GM12872 (cell line): ENCODE results near the gene NTNG1.

Experiments used
- CTCF ChIP-seq: IDR thresholded peaks from 3 replicates; pipeline ENCODE4 v1.5.1; 2011; ENCODE audit warnings: low read depth, mild to moderate bottlenecking, low read length, moderate library complexity; ENCODE audit not compliant: insufficient read depth

The NTNG1 gene

GRCh38 chr1:107379826-107380225, 239.0 kb downstream of the NTNG1 start:
- TF ChIP-seq CTCF, result no peak

DNA sequence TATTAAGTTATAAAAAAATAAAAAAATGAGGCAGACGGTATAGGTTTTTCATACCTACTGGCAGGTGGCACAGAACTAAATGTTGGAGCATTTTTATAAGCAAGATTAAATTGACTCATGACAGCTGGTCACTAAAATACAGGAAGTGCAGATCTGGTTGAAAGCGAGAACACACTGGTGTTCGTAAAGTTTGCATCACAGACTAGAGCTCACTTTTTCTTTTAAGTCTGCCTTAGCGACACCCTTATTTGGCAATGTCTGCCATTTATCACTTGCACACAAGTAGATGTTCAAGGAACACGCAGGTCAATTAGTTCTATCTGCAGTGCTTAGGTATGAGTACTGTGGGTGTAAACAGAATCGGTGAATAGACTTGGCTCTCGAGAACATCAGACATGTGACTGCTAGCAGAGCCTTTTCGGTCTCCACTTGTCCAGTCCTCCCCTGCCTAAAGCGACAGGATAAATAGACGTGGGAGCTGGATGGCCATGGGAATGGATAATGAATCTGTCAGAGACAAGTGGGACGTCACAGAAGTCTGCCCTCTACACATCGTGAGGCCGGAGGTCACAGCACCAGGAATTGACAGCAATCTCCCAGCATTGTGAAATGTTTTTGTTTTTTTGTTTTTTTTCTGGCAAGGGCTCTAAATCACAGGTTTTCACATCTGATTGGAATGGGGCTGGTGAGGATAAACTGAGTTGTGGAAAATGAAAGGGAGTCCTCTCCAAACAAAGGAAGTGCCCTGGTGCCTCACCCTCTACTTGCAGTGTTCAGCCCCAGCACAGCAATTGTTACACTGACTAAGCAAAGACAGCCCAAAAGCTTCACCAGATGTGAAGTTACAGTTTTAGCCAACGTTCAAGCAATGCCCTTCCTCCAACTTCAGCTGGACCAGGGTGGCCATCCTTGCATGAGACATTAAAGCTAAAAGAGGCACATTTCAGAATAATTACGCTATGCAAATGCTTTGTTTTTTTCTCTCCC, 248.9 kb downstream of the NTNG1 start:
- TF ChIP-seq CTCF, result no peak

- no peak for TF ChIP-seq CTCF
These were observed 253.5 kb downstream of the NTNG1 start for GRCh38 chr1:107394301-107394700.

DNA sequence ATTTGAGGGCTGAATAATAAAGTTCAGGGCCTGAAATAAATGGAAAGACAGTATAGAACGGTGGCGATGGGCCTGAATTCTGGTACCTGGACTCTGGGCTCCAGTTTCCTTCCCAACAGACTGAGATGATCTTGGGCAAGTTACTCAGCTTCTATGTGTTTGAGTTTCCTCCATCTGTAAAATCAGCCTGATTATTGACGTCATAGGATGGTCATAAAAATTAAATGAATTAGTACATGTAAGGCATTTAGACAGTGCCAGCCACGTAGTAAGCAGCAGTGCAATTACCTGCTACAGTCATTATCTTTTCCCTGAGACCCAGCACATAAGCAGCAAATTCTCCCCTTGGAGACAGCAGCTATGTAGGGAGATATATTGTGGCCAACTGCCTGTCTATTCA, 260.9 kb downstream of the NTNG1 start:
- no peak for TF ChIP-seq CTCF

- TF ChIP-seq CTCF, result no peak
These were observed 263.9 kb downstream of the NTNG1 start for GRCh38 chr1:107404756-107405155.

DNA sequence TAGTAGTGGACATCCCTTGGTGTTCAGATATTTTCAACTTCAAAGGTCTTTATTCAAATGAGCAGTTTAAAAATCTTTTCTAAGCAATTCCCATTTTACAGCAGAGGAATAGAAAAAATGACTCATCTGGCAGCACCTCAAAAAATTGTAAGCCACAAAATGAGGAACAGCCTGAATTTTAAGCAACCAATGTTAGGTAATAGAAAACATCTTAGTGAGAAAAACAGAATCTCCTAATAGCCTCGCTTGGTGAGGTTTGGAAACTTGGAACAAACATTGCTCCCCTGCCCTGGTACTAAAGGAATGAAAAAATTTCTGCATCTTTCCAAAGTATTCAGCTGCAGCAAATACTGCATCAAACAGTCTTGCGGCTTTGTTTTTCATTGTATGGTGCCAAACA, 264.4 kb downstream of the NTNG1 start:
- no peak for TF ChIP-seq CTCF

- TF ChIP-seq CTCF, result no peak
These were observed 266.2 kb downstream of the NTNG1 start for GRCh38 chr1:107407011-107407410.
